GM12878 (cell line): Measurements from ENCODE around the gene TSHZ2. TPM values are rescaled to one million over a fixed set of nuclear protein-coding genes. Genes with fewer than 3 reads are reported as not detected.

Experiments
- ATAC-seq: fragments of 200-7000 bp; cut with Tn5 transposase; 3 replicates; pipeline ENCODE4 v1.9.1; 2020; ENCODE audit warnings: mild to moderate bottlenecking, moderate library complexity
- BruUV-seq: library from RNA; stranded (reverse); fragments of 400-500 nt; replicated peaks from 2 replicates; lab custom pipeline; 2021; lab: Mats Ljungman, UMichigan
- CTCF ChIA-PET: fragments of 300-600 bp; sonication (Branson Sonifier 250); formaldehyde crosslinking; extraction: SDS; loops from one replicate; lab custom pipeline; 2021; ENCODE audit warnings: inconsistent platforms; lab: Yijun Ruan, JAX
- POLR2A ChIA-PET: fragments of 350-600 bp; formaldehyde crosslinking; extraction: SDS; loops from one replicate; lab custom pipeline; 2021; ENCODE audit warnings: inconsistent platforms; lab: Charles Lee
- RAD21 ChIA-PET: fragments of 300-600 bp; sonication (Branson Sonifier 250); formaldehyde crosslinking; loops from one replicate; lab custom pipeline; 2023; ENCODE audit warnings: antibody characterized with exemption; ENCODE audit not compliant: unreplicated experiment; lab: Charles Lee
- SMC1A ChIA-PET: fragments of 300-600 bp; sonication (Branson Sonifier 250); formaldehyde crosslinking; loops from one replicate; lab custom pipeline; 2023; ENCODE audit not compliant: unreplicated experiment, uncharacterized antibody; lab: Charles Lee
- DNase-seq: peaks from one replicate; pipeline ENCODE4 v3.0.0-alpha.2; 2011; ENCODE audit warnings: low read depth, low spot score
- FAIRE-seq: peaks from 3 replicates; lab custom pipeline; 2011; peaks lifted over from hg19 to GRCh38; lab: Jason Lieb, UNC
- H2AFZ ChIP-seq: 2 replicates; pipeline ENCODE4 v1.6.0; 2011; ENCODE audit warnings: low read depth, low read length, control low read depth; ENCODE audit not compliant: control insufficient read depth
- H3K27ac ChIP-seq: 2 replicates; pipeline ENCODE4 v1.5.1; 2011; ENCODE audit warnings: control low read depth; ENCODE audit not compliant: control insufficient read depth, insufficient read depth
- H3K27me3 ChIP-seq, 2 experiments: replicated peaks in 1 of 2; 2 replicates each; pipeline versions ENCODE4 v1.6.0 to v1.6.1; 2011; ENCODE audit warnings: low read length in 1 of 2; ENCODE audit not compliant: control insufficient read depth in 2 of 2, insufficient read depth in 2 of 2
- H3K36me3 ChIP-seq, 2 experiments: 2 replicates each; pipeline ENCODE4 v1.5.1; 2011; ENCODE audit warnings: low read length in 1 of 2; ENCODE audit not compliant: control insufficient read depth in 2 of 2, insufficient read depth in 2 of 2
- H3K4me1 ChIP-seq: 2 replicates; pipeline ENCODE4 v1.6.1; 2011; ENCODE audit warnings: mild to moderate bottlenecking, low read length, moderate library complexity, mixed read lengths; ENCODE audit not compliant: control insufficient read depth, insufficient read depth
- H3K4me2 ChIP-seq: 2 replicates; pipeline ENCODE4 v1.6.0; 2011; ENCODE audit warnings: control low read depth; ENCODE audit not compliant: control insufficient read depth, insufficient read depth
- H3K4me3 ChIP-seq: fragments of 200-600 bp; sonication (generic); 2 replicates; pipeline ENCODE4 v1.5.1; 2016
- H3K79me2 ChIP-seq: 2 replicates; pipeline ENCODE4 v1.6.0; 2011; ENCODE audit warnings: low read length; ENCODE audit not compliant: control insufficient read depth, insufficient read depth
- H3K9ac ChIP-seq: 2 replicates; pipeline ENCODE4 v1.8.0; 2011; ENCODE audit warnings: low read length, control low read depth, mixed read lengths; ENCODE audit not compliant: control insufficient read depth, insufficient read depth
- H3K9me3 ChIP-seq: replicated peaks from 3 replicates; pipeline ENCODE4 v1.5.1; 2011; ENCODE audit warnings: mild to moderate bottlenecking, low read length; ENCODE audit not compliant: control insufficient read depth, insufficient read depth
- H4K20me1 ChIP-seq: 2 replicates; pipeline ENCODE4 v1.6.0; 2011; ENCODE audit not compliant: control insufficient read depth, insufficient read depth
- ASH2L ChIP-seq: fragments of 300-600, 200-600 bp; sonication (generic); IDR thresholded peaks from 2 replicates; pipeline ENCODE4 v1.6.1; 2017; ENCODE audit warnings: low read depth, mild to moderate bottlenecking, borderline replicate concordance
- FOS ChIP-seq: IDR thresholded peaks from 3 replicates; pipeline ENCODE4 v1.6.1; 2011; ENCODE audit warnings: borderline replicate concordance; ENCODE audit not compliant: insufficient read length; ENCODE audit errors: extremely low read depth
- NFYA ChIP-seq: IDR thresholded peaks from 2 replicates; pipeline ENCODE4 v1.6.1; 2011; ENCODE audit warnings: low read depth, mild to moderate bottlenecking, low read length, improper control_type of control experiment, borderline replicate concordance
- NR2C2 ChIP-seq: IDR thresholded peaks from 2 replicates; pipeline ENCODE4 v1.6.1; 2011; ENCODE audit warnings: borderline replicate concordance, low read depth; ENCODE audit not compliant: control insufficient read depth, insufficient read length
- NRF1 ChIP-seq: conservative IDR thresholded peaks from 2 replicates; pipeline ENCODE4 v1.6.1; 2011; ENCODE audit warnings: mild to moderate bottlenecking, low read depth, low read length, improper control_type of control experiment
- PBX3 ChIP-seq: IDR thresholded peaks from 2 replicates; pipeline ENCODE4 v1.6.1; 2011; ENCODE audit warnings: mild to moderate bottlenecking, low read depth, low read length, moderate library complexity; ENCODE audit not compliant: insufficient replicate concordance
- POLR2AphosphoS2 ChIP-seq: IDR thresholded peaks from 2 replicates; pipeline ENCODE4 v1.6.1; 2011; ENCODE audit warnings: low read depth, mild to moderate bottlenecking, low read length, improper control_type of control experiment, moderate library complexity
- RB1 ChIP-seq: fragments of 450-650 bp; formaldehyde crosslinking; IDR thresholded peaks from 2 replicates; pipeline ENCODE4 v1.6.1; 2017; ENCODE audit warnings: mild to moderate bottlenecking, borderline replicate concordance
- RELA ChIP-seq: fragments of 450-650 bp; IDR thresholded peaks from 2 replicates; pipeline ENCODE4 v1.8.0; 2014; ENCODE audit warnings: borderline replicate concordance; ENCODE audit not compliant: partially characterized antibody
- SPI1 ChIP-seq: IDR thresholded peaks from 2 replicates; pipeline ENCODE4 v1.6.1; 2011; ENCODE audit warnings: low read depth, mild to moderate bottlenecking, low read length, moderate library complexity, borderline replicate concordance; ENCODE audit not compliant: insufficient read depth
- STAT1 ChIP-seq: fragments of 450-650 bp; conservative IDR thresholded peaks from 2 replicates; pipeline ENCODE4 v1.6.1; 2014; ENCODE audit warnings: antibody characterized with exemption, mild to moderate bottlenecking
- SUZ12 ChIP-seq: fragments of 200-600 bp; sonication (generic); IDR thresholded peaks from one replicate; pipeline ENCODE4 v1.6.1; 2018; ENCODE audit warnings: antibody characterized with exemption, mild to moderate bottlenecking; ENCODE audit not compliant: unreplicated experiment
- USF1 ChIP-seq: IDR thresholded peaks from 2 replicates; pipeline ENCODE4 v1.6.1; 2011; ENCODE audit warnings: borderline replicate concordance, low read depth, mild to moderate bottlenecking, moderate library complexity, mixed read lengths, low read length; ENCODE audit not compliant: insufficient read depth; ENCODE audit errors: extremely low read length
- USF2 ChIP-seq: IDR thresholded peaks from 2 replicates; pipeline ENCODE4 v1.6.1; 2011; ENCODE audit warnings: low read depth, low read length, improper control_type of control experiment, borderline replicate concordance
- ZBTB4 ChIP-seq: fragments of 450-650 bp; formaldehyde crosslinking; IDR thresholded peaks from 2 replicates; pipeline ENCODE4 v1.4.0; 2022; ENCODE audit warnings: mild to moderate bottlenecking, moderate library complexity
- ZNF384 ChIP-seq: IDR thresholded peaks from 2 replicates; pipeline ENCODE4 v1.6.1; 2012; ENCODE audit warnings: low read depth, mild to moderate bottlenecking, low read length, improper control_type of control experiment, borderline replicate concordance
- WGBS: methylation state at CpG from one replicate; pipeline ENCODE4 v1.1.6; 2016; ENCODE audit warnings: low lambda C conversion rate; ENCODE audit not compliant: insufficient replicate concordance, insufficient coverage; ENCODE audit errors: missing lambda C conversion rate; 5-methylcytosine and 5-hydroxymethylcytosine counted together
- in situ Hi-C: fragments of 300-500 bp; cut with MboI; formaldehyde crosslinking; loops from 9 replicates; pipeline ENCODE4 v1.14.3; 2018; ENCODE audit warnings: mixed read lengths
- intact Hi-C: fragments of 100-400 bp; cut with micrococcal nuclease; formaldehyde crosslinking; loops from one replicate; pipeline ENCODE4 v1.14.2; 2022; ENCODE audit not compliant: unreplicated experiment
- polyA plus RNA-seq, 11 experiments: library from polyadenylated mRNA; depleted of rRNA in 4 of 11; unstranded in 6 of 11; stranded (reverse) in 5 of 11; fragments of >200 nt; fragmentation: Nextera tagmentation in 4 of 11; fragmentation: Illumina TruSeq in 1 of 11; extraction: Ambion mirVana in 4 of 11; extraction: Trizol in 1 of 11; gene quantifications; 1 replicate in 1 of 11; 2 replicates in 10 of 11; pipeline versions ENCODE4 v1.2.1 to v1.2.3, GENCODE V29; 2011 to 2016; ENCODE audit warnings: inconsistent platforms in 2 of 11, missing spikeins in 2 of 11, low read depth in 1 of 11
- total RNA-seq, 4 experiments: library from RNA; depleted of rRNA in 3 of 4; stranded (reverse); fragments of >200 nt in 3 of 4; fragmentation: Illumina TruSeq in 1 of 4; extraction: Trizol in 1 of 4; gene quantifications; 2 replicates each; pipeline versions ENCODE4 v1.2.1 to v1.2.3, GENCODE V29; 2013 to 2021

The TSHZ2 gene
- total and polyA plus RNA-seq, 10 of the 15 experiments (the other 5 are each of a cell fraction or from before 2014, with no cell fraction given): 0.01 to 0.86 (median 0.13) TPM; not detected in 2

- Histone ChIP-seq H2AFZ (no peak overlapping the region), H3K27ac (no peak overlapping the region), H3K79me2 (no peaks in the 10 kb centered on the region), H3K9ac (no peak overlapping the region), H3K27me3 (no peaks in the 10 kb centered on the region; a peak in 1 of 4 replicates), H4K20me1 (no peaks in the 10 kb centered on the region), H3K36me3 (no peaks in the 10 kb centered on the region), H3K4me2 (no peak overlapping the region), H3K9me3 (no peaks in the 10 kb centered on the region), H3K4me1 (no peaks in the 10 kb centered on the region), H3K4me3 (no peak overlapping the region)
- RAD21 ChIA-PET: no interaction called here
- CTCF ChIA-PET: interaction anchor here (0.6 to 0.7 kb wide), 2 partner anchors 19 to 708 kb away, joined by 3 to 4 read pairs; no protein-coding TSS in a partner anchor
- ATAC-seq: no peak
- POLR2A ChIA-PET: no interaction called here
- FAIRE-seq: no peak
- SMC1A ChIA-PET: interaction anchor here (1.2 kb wide), 1 partner anchor 11 kb away, joined by 3 read pairs; no protein-coding TSS in a partner anchor
- 37% methylated on average over 5 of the region's 5 CpGs for WGBS
- in situ Hi-C loops (no loop called here), intact Hi-C loops (no loop called here)
- no TSS peak for BruUV-seq
- DNase-seq: no peak
- TF ChIP-seq STAT1 (no peak), NFYA (no peak), ASH2L (no peak), NR2C2 (no peak), SPI1 (no peak), ZNF384 (no peak), ZBTB4 (CRISPR knock-in tag) (no peak), FOS (no peak), POLR2AphosphoS2 (no peak), SUZ12 (no peak), RB1 (no peak), USF2 (no peak), RELA (no peak), PBX3 (no peak), NRF1 (no peak), USF1 (no peak)
Measured at GRCh38 chr20:53395188-53395923, 423.2 kb downstream of the TSHZ2 start.
